Osteocyte (in vitro differentiated cells): ENCODE data around the gene TRIM10. TPM values are rescaled to one million over a fixed set of nuclear protein-coding genes. Genes with fewer than 3 reads are reported as not detected.

Experiments used
- DNase-seq: peaks from one replicate; pipeline ENCODE4 v3.0.0; 2021; ENCODE audit warnings: mixed read lengths; ENCODE audit not compliant: unreplicated experiment; ENCODE audit errors: extremely low spot score
- H3K27ac Mint-ChIP-seq: one replicate; pipeline ENCODE4 v1.8.0; 2021; ENCODE audit warnings: mild to moderate bottlenecking, mixed read lengths; ENCODE audit not compliant: unreplicated experiment
- H3K27me3 Mint-ChIP-seq: one replicate; pipeline ENCODE4 v1.8.0; 2021; ENCODE audit warnings: mixed read lengths; ENCODE audit not compliant: unreplicated experiment
- H3K36me3 Mint-ChIP-seq: one replicate; pipeline ENCODE4 v1.8.0; 2021; ENCODE audit warnings: mixed read lengths; ENCODE audit not compliant: unreplicated experiment
- H3K4me1 Mint-ChIP-seq: one replicate; pipeline ENCODE4 v1.8.0; 2021; ENCODE audit warnings: mixed read lengths; ENCODE audit not compliant: unreplicated experiment
- H3K4me3 Mint-ChIP-seq: one replicate; pipeline ENCODE4 v1.8.0; 2021; ENCODE audit warnings: mild to moderate bottlenecking, moderate library complexity, mixed read lengths; ENCODE audit not compliant: unreplicated experiment
- H3K9me3 Mint-ChIP-seq: one replicate; pipeline ENCODE4 v1.8.0; 2021; ENCODE audit warnings: mixed read lengths; ENCODE audit not compliant: unreplicated experiment
- total RNA-seq: library from RNA; stranded (reverse); gene quantifications from 2 replicates; pipeline ENCODE4 v1.2.1, GENCODE V29; 2021
- TF ChIP-seq, protein P1 (sequence below): fragments of 200-600 bp; sonication (generic); IDR thresholded peaks from 2 replicates; pipeline ENCODE4 v1.5.0; 2021; ENCODE audit warnings: antibody characterized with exemption, mild to moderate bottlenecking, moderate library complexity

TRIM10 gene
- total RNA-seq, 1 donor from 2014 or later: not detected

- Mint-ChIP-seq H3K27me3 (peaks cover 7% of the 10 kb centered on the region), H3K4me1 (peaks cover 18% of the 10 kb centered on the region), H3K27ac (no peak overlapping the region), H3K9me3 (no peaks in the 10 kb centered on the region), H3K36me3 (no peaks in the 10 kb centered on the region), H3K4me3 (no peak overlapping the region)
- no peak for DNase-seq
- TF ChIP-seq, protein P1, sequence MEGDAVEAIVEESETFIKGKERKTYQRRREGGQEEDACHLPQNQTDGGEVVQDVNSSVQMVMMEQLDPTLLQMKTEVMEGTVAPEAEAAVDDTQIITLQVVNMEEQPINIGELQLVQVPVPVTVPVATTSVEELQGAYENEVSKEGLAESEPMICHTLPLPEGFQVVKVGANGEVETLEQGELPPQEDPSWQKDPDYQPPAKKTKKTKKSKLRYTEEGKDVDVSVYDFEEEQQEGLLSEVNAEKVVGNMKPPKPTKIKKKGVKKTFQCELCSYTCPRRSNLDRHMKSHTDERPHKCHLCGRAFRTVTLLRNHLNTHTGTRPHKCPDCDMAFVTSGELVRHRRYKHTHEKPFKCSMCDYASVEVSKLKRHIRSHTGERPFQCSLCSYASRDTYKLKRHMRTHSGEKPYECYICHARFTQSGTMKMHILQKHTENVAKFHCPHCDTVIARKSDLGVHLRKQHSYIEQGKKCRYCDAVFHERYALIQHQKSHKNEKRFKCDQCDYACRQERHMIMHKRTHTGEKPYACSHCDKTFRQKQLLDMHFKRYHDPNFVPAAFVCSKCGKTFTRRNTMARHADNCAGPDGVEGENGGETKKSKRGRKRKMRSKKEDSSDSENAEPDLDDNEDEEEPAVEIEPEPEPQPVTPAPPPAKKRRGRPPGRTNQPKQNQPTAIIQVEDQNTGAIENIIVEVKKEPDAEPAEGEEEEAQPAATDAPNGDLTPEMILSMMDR: no peak
These were observed 815 bp downstream of the TRIM10 start for GRCh38 chr6:30160008-30160784.

DNA sequence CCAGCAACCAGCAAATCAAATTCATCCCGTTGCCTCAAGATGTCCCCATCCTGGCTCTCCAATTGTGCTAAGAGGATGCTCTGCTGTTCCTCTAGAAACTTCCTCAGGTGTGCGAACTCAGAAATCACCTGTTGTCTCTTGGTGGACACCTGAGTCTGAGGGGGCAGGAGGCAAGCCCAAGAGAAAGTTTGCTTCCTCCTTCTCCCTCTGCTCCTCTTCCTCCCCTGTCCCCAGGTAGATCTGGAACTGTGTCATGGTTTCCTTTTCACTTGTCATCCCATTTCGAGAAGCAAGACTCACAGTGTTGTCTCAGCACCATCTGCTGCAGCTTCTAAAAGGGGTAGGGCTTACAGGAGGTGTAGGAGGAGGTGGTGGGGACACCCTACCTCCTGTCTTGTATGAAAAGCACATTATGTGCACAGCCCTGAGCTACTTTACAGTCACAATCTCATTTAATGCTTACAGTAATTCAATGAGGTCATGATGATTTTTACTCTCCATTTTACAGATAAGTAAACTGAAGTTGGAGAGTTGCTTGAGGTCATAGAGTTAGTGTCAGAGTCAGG, 2.5 kb downstream of the TRIM10 start:
- TF ChIP-seq, protein P1: no peak

DNA sequence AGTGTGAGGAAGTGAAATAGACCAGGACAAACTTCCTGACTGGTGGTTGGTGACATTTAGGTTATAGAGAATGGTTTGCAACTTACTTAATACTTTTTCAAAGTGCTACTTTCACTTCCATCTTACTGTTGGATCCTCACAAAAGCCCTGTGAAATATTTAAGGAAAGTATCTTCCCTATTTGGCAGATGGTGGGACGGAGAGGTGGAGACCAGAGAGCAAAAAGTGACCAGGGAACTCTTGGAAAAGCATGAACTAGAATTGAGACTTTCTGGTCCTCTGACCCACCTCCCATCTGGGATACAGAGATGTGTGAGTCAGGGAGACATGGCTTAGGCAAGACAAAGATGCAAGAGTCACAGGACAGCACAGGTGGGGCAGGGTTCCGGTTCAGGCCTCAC, 3.0 kb downstream of the TRIM10 start:
- H3K27ac Mint-ChIP-seq: no peak overlapping the region
- TF ChIP-seq, protein P1: no peak
- no peak for DNase-seq
- H3K36me3 Mint-ChIP-seq: no peaks in the 10 kb centered on the region
- H3K4me3 Mint-ChIP-seq: no peak overlapping the region
- H3K27me3 Mint-ChIP-seq: no peaks in the 10 kb centered on the region
- peaks cover 33% of the 10 kb centered on the region for H3K4me1 Mint-ChIP-seq
- H3K9me3 Mint-ChIP-seq: no peaks in the 10 kb centered on the region

More for the DNA sequence above, 2.5 kb downstream of the TRIM10 start:
- Mint-ChIP-seq H3K4me3 (no peak overlapping the region), H3K27ac (no peak overlapping the region), H3K4me1 (peaks cover 30% of the 10 kb centered on the region), H3K27me3 (no peaks in the 10 kb centered on the region), H3K9me3 (no peaks in the 10 kb centered on the region), H3K36me3 (no peaks in the 10 kb centered on the region)
- DNase-seq: no peak

DNA sequence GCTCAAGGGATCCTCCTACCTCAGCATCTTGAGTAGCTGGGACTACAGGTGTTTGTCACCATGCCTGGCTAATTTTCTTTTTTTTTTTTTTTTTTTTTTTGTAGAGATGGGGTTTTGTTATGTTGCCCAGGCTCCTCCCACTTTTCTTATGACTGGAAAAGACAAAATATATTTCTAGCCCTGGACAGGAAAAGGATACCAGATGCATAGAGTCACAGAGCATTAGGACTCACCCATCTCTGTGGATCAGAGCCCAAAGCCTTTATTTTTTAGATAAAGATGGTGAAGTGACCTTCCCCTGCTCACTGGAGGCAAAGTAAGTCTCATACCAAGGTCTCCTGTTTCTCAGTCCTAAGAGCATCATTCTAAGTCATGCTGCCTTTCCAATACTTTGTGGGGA, 3.4 kb downstream of the TRIM10 start:
- no peak overlapping the region for H3K4me3 Mint-ChIP-seq

DNA sequence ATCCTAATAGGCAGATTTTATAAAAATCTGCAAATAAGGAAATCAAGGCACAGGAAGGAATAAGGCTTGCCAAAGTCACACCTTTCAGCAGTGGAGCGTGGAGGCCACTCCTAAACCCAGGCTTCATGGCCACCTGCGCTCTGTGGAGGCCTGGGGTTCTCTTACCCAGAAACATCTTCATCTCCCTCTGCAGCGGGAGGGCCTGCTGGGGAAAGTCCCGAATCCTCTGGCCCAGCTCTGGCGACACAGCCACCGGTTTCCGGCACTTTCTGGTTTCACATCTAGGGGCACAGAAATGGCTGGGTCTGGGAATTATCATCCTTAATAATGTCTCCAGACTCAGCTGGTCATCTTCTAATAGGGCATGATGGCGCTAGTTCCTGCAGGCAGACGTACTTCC, 4.2 kb downstream of the TRIM10 start:
- Mint-ChIP-seq H3K27me3 (no peaks in the 10 kb centered on the region), H3K9me3 (no peaks in the 10 kb centered on the region), H3K4me1 (peaks cover 33% of the 10 kb centered on the region), H3K36me3 (no peaks in the 10 kb centered on the region), H3K4me3 (no peak overlapping the region), H3K27ac (no peak overlapping the region)
- DNase-seq: no peak
- TF ChIP-seq, protein P1: no peak

More for the DNA sequence above, 3.4 kb downstream of the TRIM10 start:
- Mint-ChIP-seq H3K27ac (no peak overlapping the region), H3K9me3 (no peaks in the 10 kb centered on the region), H3K36me3 (no peaks in the 10 kb centered on the region), H3K27me3 (no peaks in the 10 kb centered on the region), H3K4me1 (peaks cover 33% of the 10 kb centered on the region)
- DNase-seq: no peak
- TF ChIP-seq, protein P1: no peak
